Ureter (tissue), 1 donor: ENCODE measurements around the gene GRHL3. TPM values are rescaled to one million over a fixed set of nuclear protein-coding genes. Genes with fewer than 3 reads are reported as not detected.

Experiments
- DNase-seq: peaks from one replicate; pipeline ENCODE4 v3.0.0-alpha.2; 2020; ENCODE audit warnings: low spot score
- total RNA-seq: library from RNA; stranded (reverse); gene quantifications from one replicate; pipeline ENCODE4 v1.2.4, GENCODE V29; 2023
- donor health status: DM: yes; HTN: yes; CAD: no.

Gene GRHL3
- total RNA-seq, 1 donor from 2014 or later: 140 TPM

- DNase-seq: no peak
Measured at GRCh38 chr1:24373044-24373443, 53.9 kb downstream of the GRHL3 start.

- no peak for DNase-seq
Measured at GRCh38 chr1:24373710-24374109, 54.6 kb downstream of the GRHL3 start.

GRCh38 chr1:24374891-24375786 lies 56.0 kb downstream of the GRHL3 start:
- DNase-seq: peak; percentile 44

GRCh38 chr1:24379733-24380315 lies 60.7 kb downstream of the GRHL3 start:
- DNase-seq: no peak

DNA sequence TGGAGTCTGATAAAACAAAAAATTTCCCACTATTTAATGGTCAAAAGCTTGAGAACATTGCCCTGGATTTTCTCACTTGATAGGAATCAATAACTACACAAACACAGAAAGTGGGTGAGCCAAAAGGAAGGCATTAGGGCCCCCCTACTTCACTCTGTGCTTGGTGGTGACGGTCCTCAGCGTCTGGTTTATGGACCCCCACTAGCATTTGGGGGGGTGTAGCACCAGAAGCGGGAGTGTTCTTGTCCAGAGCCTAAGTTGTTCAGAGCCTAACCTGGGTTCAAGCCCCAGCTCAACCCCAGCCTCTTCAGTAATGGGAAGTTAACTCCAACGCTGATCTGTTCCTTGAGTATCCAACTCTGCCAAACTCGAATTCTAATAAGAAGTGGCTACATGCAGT lies 61.4 kb downstream of the GRHL3 start:
- DNase-seq: no peak

GRCh38 chr1:24381256-24381655 lies 62.1 kb downstream of the GRHL3 start:
- DNase-seq: no peak

- no peak for DNase-seq
Measured at GRCh38 chr1:24382165-24382577, 63.0 kb downstream of the GRHL3 start.

DNA sequence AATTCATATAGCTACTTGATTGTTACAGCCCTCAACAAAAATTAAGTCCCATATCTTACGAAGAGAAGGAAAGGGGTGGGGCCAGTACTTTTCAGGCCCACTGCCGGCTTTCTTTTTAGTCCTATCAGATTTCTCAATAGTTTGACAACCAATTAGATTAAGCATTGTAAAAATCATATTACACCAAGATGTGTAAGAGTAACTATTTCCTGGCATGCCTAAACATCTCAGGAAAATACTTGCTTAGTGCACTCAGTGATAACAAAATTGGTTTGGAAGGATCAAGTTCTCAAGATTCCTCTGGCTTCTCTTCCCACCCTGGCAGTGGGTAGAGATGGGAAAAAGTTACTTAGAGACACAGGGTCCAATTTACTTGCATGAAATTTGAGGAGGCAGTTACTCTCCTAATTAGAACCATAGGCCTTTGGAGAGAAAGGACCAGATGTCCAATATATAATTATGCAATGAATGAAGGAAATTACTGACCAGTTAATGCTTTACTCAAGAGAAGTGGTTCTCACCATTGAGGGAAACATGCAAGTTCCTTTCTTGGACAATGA lies 64.3 kb downstream of the GRHL3 start:
- no peak for DNase-seq

GRCh38 chr1:24384251-24385090 lies 65.3 kb downstream of the GRHL3 start:
- peak; percentile 73 for DNase-seq

DNA sequence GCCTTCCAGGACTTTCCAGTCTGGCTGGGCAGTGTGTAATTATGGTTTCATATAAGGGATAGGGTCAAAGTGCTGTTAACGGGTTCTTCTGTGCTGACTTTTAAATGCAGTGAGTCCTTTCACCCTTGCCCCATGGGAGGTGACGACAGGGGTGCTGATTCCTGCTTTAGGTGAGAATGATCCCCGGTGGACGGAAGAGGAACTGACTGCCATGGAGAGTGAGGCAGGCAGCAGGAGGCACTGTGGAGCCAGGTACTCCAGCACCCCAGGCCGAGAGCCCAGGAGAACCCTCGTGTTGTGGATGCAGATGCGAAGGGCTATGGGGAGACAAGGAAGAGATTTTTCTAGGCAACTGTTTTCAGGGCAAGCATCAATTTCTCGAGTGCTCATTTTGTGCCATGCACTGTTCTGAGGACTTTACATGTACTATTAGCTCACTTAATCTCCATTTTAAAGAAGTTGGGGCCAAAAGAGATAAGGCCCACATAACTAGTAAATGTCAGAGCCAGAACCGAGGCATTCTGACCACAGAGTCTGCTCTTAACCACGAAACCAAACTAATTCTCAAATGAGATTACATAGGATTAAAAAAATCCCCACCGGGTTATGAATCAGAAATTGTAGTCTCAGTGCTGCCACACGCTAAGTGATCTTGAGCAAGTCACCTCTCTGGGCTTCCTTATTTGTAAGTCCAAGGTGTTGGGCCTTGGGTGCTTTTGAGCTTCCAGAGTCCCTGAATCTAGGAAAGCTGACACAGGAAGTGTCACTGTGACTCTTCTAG lies 66.2 kb downstream of the GRHL3 start:
- DNase-seq: no peak

DNA sequence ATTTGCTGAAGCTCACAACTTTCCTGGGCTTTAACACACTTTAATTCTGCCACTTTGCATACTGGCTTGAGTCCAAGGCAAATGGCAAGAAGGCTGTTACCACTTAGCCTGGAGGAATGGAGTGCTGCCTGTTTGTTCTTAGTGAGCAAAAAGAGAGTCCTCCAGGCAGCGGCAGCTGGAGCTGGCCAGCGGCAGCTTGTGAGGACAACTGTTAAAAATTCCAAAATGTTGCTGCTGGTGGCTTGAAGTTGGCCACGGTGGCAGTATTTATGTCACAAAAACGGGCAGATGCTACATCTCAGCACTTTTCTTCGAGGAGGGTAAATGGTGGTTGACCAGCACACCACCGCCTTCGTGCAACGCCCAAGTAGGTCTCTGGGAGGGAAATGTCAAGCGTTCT lies 67.1 kb downstream of the GRHL3 start:
- no peak for DNase-seq

- DNase-seq: no peak
Measured at GRCh38 chr1:24386931-24387330, 67.8 kb downstream of the GRHL3 start.

- no peak for DNase-seq
Measured at GRCh38 chr1:24387636-24388175, 68.5 kb downstream of the GRHL3 start.

GRCh38 chr1:24388331-24388885 lies 69.3 kb downstream of the GRHL3 start:
- no peak for DNase-seq

DNA sequence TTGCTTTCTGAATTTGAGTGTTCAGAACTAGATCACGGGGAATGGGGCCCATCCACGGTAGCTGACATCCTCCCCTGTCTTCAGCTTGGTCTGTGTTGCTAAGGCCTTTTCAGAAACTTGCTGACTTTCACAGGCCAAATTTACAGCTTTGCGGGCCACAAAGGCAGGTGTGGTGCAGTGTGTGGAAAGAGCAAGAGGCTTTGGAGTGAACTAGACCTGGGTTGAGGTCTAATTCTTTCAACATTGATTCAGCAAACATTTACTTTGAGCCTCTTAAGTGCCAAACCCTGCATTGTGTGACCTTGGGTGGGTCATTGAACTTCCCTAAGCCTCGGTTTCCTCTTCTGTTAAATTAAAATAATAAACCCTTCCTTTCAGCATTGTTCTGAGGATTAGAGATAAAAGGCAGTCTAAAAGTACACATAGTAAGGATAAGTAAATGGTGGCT lies 70.1 kb downstream of the GRHL3 start:
- no peak for DNase-seq

- peak; percentile 85 for DNase-seq
Measured at GRCh38 chr1:24390924-24391782, 72.0 kb downstream of the GRHL3 start.

DNA sequence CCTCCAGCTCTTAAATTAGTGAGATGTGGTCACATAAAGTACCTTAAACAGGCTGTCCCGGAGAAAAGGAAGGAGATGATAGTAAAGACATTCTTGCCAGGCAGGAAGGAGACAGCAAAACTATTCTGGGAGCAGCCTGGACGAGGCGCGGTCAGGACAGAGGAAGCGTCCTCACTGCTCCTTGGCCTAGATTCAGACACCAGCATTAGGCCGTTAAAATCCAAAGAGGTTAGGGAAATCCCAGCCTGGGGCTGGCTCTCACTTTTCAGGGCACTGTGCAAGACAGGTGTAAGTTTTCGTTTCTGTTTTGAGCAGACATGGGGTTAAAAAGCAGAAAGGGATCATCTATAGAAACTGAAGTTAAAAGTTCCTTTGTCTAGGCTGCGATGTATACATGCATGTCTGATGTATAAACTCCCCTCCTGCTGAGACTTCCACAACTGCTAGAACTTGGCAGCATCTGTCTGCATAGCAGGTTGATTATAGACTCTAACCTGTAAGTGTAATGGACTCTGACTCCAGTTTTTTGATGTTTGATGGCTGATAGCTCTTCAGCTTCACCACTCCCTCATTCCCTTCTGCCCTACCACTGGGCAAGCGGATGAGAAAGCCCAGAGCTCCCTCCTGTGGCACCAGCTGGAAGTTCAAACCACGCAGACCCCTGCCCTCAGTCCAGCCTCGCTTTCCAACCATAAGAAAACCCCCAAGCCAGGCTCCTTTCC lies 72.9 kb downstream of the GRHL3 start:
- no peak for DNase-seq

DNA sequence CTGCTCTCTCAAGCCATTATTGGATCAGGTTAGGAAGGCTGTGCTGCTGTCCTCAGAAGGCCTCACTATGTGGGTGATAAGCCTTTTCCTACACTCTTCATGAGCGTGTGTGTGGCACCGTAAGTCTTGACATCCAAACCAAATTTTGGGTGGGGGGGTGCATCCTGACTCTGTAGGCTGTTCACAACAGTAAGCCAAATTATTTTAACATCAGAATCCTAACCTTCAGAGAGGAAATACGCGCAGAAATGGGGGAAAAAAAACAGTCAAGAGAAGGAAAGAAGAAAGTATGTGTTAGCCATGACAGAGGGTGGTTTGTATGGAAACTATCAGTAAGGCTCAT lies 73.4 kb downstream of the GRHL3 start:
- no peak for DNase-seq
